EH (cell line): ENCODE results near the gene KIAA1217.

Experiments used
- DNase-seq: peaks from one replicate; pipeline ENCODE4 v3.0.0-alpha.2; 2015; ENCODE audit warnings: low read depth

Gene KIAA1217

GRCh38 chr10:24370877-24371276 is 161.9 kb downstream of the KIAA1217 start:
- DNase-seq, result no peak

GRCh38 chr10:24371396-24371795 is 162.5 kb downstream of the KIAA1217 start:
- DNase-seq, result no peak

GRCh38 chr10:24374134-24374915 is 165.4 kb downstream of the KIAA1217 start:
- peak; percentile 77 for DNase-seq

- no peak for DNase-seq
These were observed 166.6 kb downstream of the KIAA1217 start for GRCh38 chr10:24375510-24375909.

- DNase-seq, result no peak
These were observed 167.8 kb downstream of the KIAA1217 start for GRCh38 chr10:24376731-24377130.

- no peak for DNase-seq
These were observed 169.4 kb downstream of the KIAA1217 start for GRCh38 chr10:24378126-24378920.

GRCh38 chr10:24381235-24382010 is 172.5 kb downstream of the KIAA1217 start:
- no peak for DNase-seq

DNA sequence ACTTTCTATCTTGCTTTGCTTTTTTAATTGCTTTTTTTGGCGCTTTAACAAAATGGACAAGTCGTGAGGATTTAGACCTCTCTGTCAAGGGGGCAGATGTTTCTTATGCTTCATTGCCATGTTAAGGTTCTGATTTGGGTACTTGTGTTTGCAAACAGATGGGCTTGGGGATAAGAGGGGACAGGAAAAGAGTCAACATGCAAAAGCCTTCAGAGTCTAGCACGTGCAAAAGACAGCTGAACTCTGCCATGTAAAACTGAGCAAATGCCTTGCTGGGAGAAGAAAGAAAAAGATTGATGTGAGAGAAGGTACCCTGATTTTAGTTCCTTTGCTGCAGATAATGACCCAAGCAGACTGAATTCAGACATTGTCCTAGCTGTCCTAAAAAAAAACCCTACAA is 173.1 kb downstream of the KIAA1217 start:
- DNase-seq, result no peak

DNA sequence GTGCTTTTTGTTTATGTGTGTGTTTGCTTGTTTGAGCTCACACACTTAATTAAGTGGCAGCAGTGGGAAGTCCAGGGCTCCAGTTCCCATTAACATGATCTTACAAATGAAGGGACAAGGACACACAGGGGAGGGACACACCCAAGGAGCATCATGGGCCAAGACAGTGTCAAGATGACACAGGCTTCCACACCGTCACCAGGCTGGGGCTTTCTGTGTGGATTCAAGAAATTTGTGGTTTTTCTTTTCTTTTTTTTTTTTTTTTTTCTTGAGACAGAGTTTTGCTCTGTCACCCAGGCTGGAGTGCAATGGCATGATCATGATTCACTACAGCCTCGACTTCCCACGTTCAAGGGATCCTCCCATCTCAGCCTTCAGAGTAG is 173.6 kb downstream of the KIAA1217 start:
- DNase-seq, result no peak

- no peak for DNase-seq
These were observed 174.2 kb downstream of the KIAA1217 start for GRCh38 chr10:24382979-24383663.

DNA sequence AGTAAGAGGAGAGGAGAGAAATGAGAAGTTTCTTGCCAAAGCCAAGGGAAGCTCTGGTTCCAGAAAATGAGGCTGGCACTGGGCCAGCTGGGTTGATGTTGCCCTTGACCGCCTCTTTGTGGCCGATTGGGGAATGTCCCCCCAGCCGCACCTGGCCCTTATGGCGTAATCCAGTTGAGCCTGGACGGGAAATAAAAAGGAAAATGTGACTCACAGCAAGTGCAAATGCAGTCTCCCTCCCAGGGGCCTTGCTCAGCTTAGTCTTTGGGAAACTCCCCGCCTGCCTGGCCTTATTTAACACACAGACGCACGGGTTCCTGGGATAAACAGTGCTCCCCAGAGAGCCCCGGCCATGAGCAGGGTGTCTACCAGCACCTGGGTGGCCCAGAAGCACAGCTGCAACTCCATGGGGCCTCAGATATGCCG is 174.8 kb downstream of the KIAA1217 start:
- peak; percentile 71 for DNase-seq

GRCh38 chr10:24384954-24385353 is 176.0 kb downstream of the KIAA1217 start:
- DNase-seq, result no peak

- peak; percentile 23 for DNase-seq
These were observed 176.8 kb downstream of the KIAA1217 start for GRCh38 chr10:24385776-24386175.

GRCh38 chr10:24390146-24390700 is 181.3 kb downstream of the KIAA1217 start:
- no peak for DNase-seq

DNA sequence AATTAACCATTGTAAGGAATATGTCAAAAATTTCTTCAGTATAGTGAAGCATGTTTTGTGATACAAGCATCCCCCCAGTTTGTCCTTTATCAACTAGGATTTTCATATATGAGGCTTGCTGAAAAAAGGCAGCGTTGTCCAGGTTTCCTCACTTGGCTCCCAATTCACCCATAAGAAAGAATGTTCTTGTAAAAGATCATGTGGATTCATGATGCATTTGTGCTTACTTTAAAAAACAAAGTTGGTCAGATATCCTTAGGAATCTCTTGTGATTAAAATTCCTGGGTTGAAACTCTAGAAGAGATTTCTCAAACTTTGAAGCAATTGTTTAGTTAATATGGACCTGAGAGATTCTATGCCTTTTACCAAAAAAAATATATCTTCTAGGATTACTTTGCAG is 181.8 kb downstream of the KIAA1217 start:
- no peak for DNase-seq

- DNase-seq, result no peak
These were observed 184.3 kb downstream of the KIAA1217 start for GRCh38 chr10:24393201-24393600.

GRCh38 chr10:24394461-24395190 is 185.7 kb downstream of the KIAA1217 start:
- DNase-seq, result no peak

DNA sequence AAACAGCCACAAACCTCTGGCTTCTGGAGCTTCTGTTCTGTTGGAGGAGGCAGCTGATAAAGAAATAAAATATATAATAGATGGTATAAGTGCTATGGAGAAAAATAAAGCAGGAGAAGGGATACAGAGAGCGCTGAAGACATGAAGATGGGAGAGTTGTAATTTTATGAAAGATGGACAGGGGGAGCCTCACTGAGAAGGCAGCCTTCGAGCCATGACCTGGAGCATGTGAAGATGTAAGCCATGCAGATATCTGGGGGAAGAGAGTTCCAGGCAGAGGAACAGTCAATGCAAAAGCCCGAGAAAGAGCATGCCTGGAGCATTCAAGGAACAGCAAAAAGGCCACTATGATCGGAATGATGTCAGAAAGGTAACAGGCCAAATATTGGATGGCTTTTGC is 187.5 kb downstream of the KIAA1217 start:
- DNase-seq, result peak; percentile 24

DNA sequence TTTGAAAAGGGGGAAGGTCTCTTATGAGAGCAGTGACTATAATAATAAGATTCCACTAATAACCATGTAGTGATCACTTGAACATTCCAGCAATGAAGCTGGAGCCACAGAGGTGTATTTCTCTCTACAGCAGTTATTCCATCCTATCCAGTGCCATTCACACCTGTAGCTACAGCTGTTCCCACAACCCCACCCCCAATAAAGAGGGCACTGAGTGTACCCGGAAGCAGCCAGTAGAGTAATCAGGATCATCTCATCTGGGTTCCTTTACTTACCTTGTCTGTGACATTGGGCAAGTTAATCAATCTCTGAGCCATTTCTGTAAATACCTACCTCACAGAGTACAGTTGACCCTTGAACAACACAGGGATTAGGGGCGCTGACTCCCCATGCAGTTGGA is 188.7 kb downstream of the KIAA1217 start:
- no peak for DNase-seq

GRCh38 chr10:24404567-24404966 is 195.6 kb downstream of the KIAA1217 start:
- DNase-seq, result no peak

GRCh38 chr10:24405635-24406034 is 196.7 kb downstream of the KIAA1217 start:
- no peak for DNase-seq
